ENCODE measurements around the gene FNBP1.
A peak's percentile ranks its signal among the peaks of the same experiment; 100 is the strongest.

The FNBP1 gene

DNA sequence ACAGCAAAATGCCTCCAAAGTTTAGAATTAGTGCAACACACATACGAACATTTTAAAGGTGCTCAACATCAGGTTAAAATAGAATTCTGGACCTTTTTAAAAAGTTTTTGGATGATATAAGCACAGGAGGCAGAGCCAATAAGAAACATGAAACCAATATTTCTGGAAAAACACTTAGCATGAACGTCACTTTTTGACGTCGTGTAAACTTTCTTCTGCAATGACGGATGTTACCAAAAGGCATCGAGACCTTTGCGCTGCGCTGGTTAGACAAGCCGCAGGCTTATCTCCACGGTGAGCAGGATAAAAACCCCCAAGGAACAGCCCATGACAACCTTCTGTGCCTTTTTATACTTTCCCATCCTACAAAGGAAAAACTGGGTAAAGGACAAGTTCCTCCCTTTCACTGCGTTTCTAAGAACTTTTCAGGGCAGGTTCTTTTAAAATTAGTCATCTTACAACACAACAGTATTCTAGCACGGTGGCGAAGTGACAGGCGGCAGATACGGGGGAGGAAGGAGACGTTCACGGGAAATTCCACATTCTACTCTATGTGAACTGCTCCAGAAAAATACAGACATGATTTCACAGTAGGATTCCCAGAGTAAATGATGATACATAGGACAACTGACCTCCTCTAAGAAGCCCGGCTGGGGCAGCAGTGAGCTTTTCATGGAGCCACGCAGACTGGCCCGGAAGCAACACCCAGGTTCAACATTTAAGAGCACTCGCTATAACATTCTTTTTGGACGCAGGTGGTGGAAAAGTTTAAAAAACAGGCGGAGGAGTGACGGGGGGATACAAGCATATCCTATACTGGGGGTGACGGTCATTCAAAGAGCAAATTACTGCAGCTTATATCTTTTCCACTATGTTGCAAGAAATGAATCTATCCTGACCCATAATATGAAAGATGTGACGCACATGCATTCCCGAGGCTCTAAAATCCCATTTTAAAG lies 155.4 kb downstream of the FNBP1 start:
- TF ChIP-seq, protein P1, sequence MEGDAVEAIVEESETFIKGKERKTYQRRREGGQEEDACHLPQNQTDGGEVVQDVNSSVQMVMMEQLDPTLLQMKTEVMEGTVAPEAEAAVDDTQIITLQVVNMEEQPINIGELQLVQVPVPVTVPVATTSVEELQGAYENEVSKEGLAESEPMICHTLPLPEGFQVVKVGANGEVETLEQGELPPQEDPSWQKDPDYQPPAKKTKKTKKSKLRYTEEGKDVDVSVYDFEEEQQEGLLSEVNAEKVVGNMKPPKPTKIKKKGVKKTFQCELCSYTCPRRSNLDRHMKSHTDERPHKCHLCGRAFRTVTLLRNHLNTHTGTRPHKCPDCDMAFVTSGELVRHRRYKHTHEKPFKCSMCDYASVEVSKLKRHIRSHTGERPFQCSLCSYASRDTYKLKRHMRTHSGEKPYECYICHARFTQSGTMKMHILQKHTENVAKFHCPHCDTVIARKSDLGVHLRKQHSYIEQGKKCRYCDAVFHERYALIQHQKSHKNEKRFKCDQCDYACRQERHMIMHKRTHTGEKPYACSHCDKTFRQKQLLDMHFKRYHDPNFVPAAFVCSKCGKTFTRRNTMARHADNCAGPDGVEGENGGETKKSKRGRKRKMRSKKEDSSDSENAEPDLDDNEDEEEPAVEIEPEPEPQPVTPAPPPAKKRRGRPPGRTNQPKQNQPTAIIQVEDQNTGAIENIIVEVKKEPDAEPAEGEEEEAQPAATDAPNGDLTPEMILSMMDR (conservative IDR thresholded peaks at IDR 0.05; ENCODE audit: low read depth, low read length), result no peak
- H3K4me3 ChIP-seq (ENCODE audit: low read length), result no peak overlapping the region
- no peak for DNase-seq (ENCODE audit: low read depth)

DNA sequence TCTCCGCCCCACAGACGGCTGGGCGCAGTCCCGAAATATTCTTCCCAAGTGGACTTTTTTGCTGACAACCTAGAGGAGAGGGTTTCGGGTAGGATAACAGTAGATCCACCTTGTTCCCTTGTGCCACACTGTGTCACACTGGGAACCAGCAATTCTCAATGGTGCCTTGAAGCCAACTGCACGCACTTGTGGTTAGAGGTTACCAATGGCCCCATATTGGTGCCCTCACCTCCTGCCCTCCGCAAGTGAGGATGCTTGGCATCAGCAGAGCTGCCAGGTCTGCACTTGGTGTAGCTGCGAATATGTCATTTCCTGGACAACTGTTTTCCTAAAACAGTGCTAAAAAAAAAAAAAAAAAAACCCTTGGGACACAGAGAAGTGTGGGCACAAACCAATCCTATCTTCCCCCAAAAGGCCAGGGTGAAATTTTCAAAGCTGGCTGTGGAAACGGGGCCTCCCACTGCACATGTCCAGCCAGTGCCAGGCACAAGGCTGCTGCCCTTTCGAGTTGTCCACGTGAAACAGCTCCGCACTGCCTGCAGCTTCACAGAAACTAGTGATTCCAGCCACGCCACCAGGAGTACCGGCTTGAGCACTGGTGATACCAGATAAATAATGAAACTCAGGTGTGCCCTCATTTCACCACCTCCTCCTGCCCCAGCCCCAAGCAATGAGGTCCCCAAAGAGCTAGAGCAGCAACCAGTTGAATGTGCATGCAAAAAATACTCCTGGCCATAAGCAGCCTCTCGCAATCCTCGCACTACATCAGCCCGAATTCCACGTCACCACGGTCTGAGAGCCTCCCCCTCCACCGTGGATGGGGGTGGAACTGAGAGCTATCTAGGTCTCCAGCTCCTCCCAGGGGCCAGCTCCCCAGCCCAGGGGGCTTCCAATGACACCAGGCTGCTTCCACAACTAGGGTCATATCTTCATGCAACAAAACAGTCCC lies 156.5 kb downstream of the FNBP1 start:
- TF ChIP-seq, protein P1 (conservative IDR thresholded peaks at IDR 0.05; ENCODE audit: low read depth, low read length), result no peak
- H3K4me3 ChIP-seq (ENCODE audit: low read length), result no peak overlapping the region
- DNase-seq (ENCODE audit: low read depth), result no peak

DNA sequence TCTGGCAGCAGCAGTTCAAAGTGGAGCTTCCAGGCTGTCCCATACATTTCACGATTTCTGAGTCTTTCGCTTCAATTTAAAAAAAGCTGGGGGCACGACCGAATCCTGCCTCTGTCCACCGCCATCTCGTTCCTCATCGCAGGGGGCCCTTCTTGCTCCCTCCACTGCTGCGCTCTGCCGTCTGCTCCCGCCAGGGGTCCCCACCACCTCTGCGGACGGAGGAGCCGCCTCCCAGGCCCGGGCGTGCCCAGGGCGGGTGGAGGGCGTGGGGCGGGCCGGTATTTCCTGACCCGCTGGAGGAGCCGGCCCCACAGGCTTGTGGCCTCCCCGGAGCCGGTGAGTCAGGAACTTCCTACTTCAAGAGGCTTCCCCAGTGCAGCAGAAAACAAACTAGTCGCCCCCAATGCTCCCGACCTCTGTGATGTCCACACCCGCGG lies 157.3 kb downstream of the FNBP1 start:
- peak; percentile 32 for DNase-seq (ENCODE audit: low read depth)
- peak overlapping the region; percentile 32 for H3K4me3 ChIP-seq (ENCODE audit: low read length)
- TF ChIP-seq, protein P1 (conservative IDR thresholded peaks at IDR 0.05; ENCODE audit: low read depth, low read length), result peak; percentile 92

DNA sequence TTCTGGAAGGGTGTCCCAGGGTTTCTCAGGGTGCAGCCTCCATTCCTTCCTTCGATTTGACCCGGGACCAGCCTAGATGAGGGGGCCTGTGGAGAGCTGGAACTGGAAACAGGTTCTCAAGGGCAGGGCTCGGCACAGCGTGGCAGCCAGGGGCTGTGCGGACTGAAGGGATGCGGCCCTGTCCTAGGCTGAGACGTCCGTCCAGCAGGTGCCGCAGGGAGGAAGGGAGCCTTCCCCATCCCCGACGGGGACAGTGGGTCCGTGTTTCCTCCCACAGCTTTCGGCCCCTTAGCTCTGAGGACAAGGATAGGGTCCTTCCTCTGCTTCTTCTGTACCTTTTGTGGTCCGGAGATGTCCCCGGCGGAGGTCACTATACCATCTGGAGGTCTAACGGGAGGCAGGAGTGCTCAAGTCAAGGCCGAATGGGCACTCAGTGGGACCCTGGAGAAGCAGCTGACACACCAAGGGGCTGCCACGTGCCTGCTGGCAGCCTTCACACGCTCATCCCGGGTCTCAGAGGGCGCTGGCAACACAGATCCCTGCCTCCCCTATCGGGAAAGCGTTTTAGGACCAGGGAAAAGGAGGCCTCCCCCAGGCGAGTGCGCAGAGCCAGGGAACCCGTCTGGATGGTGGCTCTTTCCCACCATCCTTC lies 157.8 kb downstream of the FNBP1 start:
- TF ChIP-seq, protein P1 (conservative IDR thresholded peaks at IDR 0.05; ENCODE audit: low read depth, low read length), result peak; percentile 23
- DNase-seq (ENCODE audit: low read depth), result no peak
- H3K4me3 ChIP-seq (ENCODE audit: low read length), result peak overlapping the region; percentile 35

DNA sequence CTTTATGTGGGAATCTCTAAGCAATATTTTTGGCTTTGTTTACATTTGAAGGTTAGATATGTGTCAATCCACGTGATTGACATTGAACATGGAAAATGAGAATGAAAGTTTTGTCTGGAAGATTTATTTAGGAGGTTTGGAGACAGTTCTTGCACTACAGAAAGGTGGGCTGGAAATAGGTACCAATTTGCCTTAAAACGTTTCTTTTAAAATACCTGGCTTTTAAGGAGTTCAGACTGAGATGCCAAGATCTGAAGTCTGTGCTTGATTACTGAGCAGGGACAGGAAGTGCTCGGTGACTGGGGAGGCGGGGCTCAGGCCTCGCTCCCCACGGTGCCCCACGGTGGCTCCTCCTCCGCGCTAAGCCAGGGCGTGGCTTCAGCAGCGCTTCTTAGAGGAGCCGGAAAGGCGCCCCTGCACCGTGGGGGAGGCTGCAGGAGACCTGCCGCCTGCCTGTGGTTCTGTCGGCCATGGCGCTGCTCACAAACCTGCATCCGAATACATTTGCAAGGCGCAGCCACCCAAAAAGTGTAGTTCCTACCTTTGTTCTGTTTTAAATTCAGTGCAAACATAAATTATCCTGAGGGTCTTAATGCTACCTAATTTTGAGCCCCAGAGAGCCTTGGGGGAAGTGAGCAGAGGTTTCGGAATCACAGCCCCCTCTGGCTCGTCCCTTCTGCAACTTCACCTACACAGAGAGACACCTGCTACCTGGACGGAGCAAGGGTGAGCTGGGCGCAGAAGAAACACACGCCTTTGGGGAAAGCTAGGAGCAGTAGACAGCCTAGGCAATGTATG lies 158.6 kb downstream of the FNBP1 start:
- TF ChIP-seq, protein P1 (conservative IDR thresholded peaks at IDR 0.05; ENCODE audit: low read depth, low read length), result no peak
- peak overlapping the region; percentile 35 for H3K4me3 ChIP-seq (ENCODE audit: low read length)
- DNase-seq (ENCODE audit: low read depth), result peak; percentile 48
